Neural progenitor cell (in vitro differentiated cells): ENCODE results near the gene COMP.

Source experiments
- EZH2 ChIP-seq: fragments of 200-600 bp; sonication (generic); IDR thresholded peaks from 2 replicates; pipeline ENCODE4 v1.6.1; 2017; ENCODE audit warnings: antibody characterized with exemption, mild to moderate bottlenecking, moderate library complexity
- EZH2phosphoT487 ChIP-seq: fragments of 200-600 bp; sonication (generic); IDR thresholded peaks from 2 replicates; pipeline ENCODE4 v1.6.1; 2017; ENCODE audit warnings: antibody characterized with exemption
- TF ChIP-seq, protein P1 (sequence below): fragments of 200-600 bp; sonication (generic); IDR thresholded peaks from 2 replicates; pipeline ENCODE4 v1.5.1; 2017; ENCODE audit warnings: antibody characterized with exemption, mild to moderate bottlenecking

DNA sequence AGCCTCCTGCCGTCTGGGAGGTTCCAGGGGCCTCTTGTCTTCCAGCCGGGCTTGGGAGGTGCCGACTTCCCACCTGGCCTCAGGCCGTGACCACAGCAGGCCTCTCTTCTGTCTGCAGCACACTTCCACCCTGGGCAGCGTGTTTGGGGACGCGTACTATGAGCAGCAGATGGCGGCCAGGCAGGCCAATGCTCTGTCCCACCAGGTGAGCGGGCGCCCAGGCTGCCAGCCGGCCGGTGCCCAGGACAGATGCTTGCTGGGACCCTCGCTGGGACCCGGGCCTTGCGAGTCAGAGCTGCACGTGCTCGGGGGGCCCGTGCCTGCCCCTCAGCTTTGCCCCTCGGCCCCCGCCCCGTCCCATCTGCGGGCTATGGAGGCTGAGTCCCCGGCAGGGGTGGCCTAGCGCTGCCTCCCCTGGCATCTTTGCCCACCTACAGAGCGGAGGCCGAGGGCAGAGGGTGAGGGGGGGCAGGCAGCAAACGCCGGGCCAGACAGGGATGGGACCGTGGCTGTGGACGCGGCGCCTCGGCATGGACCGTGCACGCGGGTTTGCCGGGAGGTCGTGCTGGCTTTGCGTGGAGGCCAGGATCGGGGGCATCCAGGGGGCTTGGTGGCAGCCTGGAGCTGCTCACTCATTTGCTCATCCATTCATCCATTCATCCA is 16.2 kb downstream of the COMP start:
- TF ChIP-seq, protein P1, sequence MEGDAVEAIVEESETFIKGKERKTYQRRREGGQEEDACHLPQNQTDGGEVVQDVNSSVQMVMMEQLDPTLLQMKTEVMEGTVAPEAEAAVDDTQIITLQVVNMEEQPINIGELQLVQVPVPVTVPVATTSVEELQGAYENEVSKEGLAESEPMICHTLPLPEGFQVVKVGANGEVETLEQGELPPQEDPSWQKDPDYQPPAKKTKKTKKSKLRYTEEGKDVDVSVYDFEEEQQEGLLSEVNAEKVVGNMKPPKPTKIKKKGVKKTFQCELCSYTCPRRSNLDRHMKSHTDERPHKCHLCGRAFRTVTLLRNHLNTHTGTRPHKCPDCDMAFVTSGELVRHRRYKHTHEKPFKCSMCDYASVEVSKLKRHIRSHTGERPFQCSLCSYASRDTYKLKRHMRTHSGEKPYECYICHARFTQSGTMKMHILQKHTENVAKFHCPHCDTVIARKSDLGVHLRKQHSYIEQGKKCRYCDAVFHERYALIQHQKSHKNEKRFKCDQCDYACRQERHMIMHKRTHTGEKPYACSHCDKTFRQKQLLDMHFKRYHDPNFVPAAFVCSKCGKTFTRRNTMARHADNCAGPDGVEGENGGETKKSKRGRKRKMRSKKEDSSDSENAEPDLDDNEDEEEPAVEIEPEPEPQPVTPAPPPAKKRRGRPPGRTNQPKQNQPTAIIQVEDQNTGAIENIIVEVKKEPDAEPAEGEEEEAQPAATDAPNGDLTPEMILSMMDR = no peak
- no peak for TF ChIP-seq EZH2
- TF ChIP-seq EZH2phosphoT487 = no peak
